ENCODE data around the gene POU2F2.

- TF ChIP-seq JUND (IDR thresholded peaks at IDR 0.05; ENCODE audit: borderline replicate concordance, low read depth, low read length) = no peak
- no peak for TF ChIP-seq JUND (tag; IDR thresholded peaks at IDR 0.05; ENCODE audit: borderline replicate concordance, low read depth, low read length)
- TF ChIP-seq JUNB (CRISPR knock-in tag; conservative IDR thresholded peaks at IDR 0.05) = no peak
Measured at GRCh38 chr19:42038666-42039065, 93.6 kb downstream of the POU2F2 start.

Measured in K562 (cell line).